NCI-H2171 treated with DMSO at 0.1 percent for 48 hours (cell line): ENCODE results near the gene SLAMF7.
"Not testable (repeated sequence)": the region's sequence is repeated elsewhere in the genome, so short reads cannot be mapped to it uniquely, and the experiment has no call there.

Experiments
- DNase-seq: peaks from one replicate; lab custom pipeline; 2025; lab: John Stamatoyannopoulos, UW

SLAMF7 gene

DNA sequence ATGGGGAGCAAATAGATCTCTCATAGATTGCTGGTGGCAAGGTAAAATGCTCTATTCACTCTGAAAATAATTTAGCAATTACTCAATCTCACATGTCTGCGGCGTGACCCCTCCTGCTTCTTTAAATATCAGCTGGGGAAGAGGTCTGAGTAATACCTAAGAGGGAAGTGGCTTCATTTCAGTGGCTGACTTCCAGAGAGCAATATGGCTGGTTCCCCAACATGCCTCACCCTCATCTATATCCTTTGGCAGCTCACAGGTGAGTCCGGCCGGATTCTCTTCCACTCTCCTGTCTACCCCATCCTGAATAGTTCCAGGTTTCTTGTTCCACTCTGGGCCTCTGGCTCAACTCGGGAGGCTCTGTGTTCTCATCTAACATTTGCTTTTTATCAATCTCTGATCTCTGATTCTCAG is at the start of gene SLAMF7:
Gene SLAMF7 (plus strand): TSS at position 150 of the 414 bp plus-strand sequence. CDS start 55 bp downstream, at position 205.
- no peak for DNase-seq

DNA sequence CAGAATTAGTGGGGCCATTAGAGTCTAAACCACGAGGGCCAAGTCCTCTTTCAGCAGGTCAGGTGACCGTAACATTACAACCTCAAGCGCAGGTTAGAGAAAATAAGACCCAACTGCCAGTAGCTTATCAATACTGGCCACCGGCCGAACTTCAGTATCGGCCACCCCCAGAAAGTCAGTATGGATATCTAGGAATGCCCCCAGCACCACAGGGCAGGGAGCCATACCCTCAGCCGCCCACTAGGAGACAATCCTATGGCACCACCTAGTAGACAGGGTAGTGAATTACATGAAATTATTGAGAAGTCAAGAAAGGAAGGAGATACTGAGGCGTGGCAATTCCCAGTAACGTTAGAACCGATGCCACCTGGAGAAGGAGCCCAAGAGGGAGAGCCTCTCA is 46.7 kb upstream of the SLAMF7 start:
- DNase-seq = not testable (repeated sequence)

DNA sequence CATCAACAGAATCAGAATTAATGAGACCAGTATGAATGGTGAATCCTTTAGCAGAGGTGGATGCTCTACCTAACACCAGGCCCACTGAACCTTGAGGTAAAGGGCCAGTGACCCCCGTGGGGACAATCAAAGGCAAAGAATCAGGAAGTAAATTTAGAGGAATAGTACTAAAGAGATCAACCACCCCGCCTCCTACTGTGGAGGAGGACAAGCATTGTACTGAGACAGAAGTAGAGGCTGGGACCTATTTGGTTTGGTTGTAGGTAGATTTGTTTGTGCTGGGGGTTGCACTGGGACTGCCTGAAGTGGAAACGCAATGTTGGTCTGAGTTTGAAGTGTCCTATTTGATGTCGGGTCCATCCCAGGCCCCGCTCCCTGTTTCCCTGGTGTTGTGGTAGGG is 36.9 kb upstream of the SLAMF7 start:
- no peak for DNase-seq

GRCh38 chr1:160704250-160704649 is 34.8 kb upstream of the SLAMF7 start:
- DNase-seq = no peak

DNA sequence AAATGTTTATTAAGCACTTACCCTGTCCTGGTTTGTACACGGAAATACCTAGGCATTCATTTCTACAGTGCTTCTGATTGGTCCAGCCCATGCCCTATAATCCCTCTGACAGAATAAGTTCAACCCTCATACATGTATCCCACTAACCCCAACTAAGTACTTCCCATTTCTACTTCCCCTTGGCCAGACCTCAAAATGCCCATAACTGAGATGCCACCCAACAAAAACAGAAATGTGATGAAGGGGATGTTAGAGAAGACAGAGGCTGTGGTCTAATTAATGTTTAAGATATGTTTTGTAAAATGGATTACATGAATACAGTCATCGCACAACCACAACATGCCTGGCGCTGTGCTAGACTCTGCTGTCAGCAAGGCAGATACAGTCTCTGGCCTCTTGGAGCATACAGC is 33.8 kb upstream of the SLAMF7 start:
- DNase-seq = not testable (repeated sequence)

DNA sequence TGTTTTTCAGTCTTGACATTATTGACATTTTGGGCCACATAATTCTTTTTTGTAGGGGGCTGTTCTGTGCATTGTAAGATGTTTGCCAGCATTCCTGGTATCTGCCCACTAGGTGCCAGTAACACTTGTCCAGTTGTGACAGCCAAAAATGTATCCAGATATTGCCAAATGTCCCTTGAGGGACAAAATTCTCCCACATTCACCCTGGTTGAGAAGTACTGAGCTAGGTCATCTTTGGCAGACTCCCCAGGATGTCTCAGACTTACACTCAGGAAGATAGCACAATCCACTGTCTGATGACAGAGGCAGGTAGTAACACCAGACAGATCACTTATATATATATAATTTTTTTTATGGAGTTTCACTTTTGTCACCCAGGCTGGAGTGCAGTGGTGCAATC is 33.3 kb upstream of the SLAMF7 start:
- DNase-seq = no peak

DNA sequence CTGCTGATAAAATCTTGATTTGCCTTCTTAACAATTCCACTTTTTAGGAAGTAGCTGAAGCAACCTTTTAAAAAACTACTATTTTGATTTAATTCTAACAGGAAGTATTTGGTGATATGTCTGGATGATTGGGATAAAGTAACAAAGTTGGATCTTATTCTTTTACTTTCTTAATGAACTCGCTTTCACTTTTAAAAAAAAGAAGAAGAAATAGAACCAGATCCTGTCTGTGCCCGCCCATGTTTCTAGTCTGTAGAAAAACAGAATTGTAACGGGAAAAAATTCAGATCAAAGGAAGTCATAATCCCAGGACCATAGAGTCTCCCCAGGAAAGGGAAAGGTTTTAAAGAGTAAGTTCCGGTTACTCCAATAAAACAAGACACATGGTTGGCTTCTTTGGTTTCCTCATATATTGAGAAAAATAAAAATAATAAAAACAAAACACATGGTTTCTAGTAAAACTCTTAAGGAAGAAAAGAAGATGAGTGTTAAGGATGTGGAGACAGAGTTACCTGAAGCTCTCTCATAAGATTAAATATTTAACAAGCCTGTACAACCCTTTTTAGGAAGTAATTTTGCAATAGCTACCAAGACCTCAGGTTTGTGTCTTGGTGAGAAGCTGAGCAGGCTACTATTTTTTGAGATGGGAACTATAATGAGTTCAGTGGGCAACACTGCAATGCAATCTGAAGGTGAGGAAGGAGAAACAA is 32.4 kb upstream of the SLAMF7 start:
- no peak for DNase-seq

DNA sequence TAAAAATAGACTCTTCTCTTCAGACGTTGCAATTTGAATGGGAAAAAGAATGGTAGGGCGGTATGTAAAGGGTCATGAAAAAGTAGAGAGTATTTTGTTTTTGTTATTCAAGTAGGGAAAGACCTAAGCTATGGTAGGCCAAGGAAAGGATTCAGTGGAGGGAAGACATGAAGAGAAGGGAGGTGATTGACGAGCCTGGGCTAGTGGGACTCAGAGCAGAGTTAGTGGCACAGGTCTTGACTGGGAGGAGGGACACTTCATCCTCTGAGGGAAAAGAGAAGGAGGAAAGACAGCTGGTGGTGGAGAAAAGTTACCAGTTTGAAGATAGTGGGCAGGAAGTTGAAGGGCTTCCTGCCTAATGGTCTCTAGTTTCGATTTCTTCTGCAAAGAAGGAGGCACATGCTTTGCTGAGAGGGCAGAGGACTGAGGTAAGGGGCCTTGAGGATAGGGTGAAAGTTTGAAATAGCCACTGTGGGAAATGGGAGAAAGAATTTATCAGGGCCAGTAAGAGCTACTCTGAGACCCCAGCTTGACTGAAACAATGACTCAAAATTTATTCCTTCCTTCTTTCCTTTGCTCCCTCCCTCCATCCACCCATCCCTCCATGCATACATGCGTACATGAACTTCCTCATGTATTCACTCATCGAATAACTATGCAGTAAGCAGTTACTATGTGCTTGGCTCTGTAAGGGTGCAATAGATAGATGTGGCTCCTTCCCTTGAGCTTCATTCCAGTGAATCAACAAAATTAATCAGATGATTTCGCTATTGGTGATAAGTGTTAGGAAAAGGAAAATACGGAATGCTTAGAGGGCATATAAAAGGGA is 31.6 kb upstream of the SLAMF7 start:
- DNase-seq = no peak

DNA sequence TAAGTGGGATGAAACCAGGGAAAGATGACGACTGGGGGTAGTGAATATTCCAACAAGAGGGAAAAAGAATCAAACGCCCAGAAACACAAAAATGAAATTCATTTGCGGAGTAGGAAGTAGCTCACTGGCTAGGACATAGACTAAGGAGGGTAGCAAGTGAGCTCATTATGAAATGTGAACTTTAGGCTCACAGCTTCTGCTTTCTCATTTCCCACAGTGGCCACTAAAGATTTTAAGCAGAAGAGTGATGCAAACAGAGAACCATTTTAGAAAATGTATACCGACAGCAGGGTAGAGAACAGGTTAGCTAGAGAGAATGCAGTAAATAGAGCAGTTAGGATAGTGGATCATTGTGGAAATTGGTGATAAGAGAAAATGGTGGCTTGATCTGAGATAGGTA is 30.9 kb upstream of the SLAMF7 start:
- DNase-seq = no peak

- DNase-seq = no peak
Observed at GRCh38 chr1:160708801-160709200, 30.2 kb upstream of the SLAMF7 start.

- DNase-seq = no peak
Observed at GRCh38 chr1:160709715-160710114, 29.3 kb upstream of the SLAMF7 start.

DNA sequence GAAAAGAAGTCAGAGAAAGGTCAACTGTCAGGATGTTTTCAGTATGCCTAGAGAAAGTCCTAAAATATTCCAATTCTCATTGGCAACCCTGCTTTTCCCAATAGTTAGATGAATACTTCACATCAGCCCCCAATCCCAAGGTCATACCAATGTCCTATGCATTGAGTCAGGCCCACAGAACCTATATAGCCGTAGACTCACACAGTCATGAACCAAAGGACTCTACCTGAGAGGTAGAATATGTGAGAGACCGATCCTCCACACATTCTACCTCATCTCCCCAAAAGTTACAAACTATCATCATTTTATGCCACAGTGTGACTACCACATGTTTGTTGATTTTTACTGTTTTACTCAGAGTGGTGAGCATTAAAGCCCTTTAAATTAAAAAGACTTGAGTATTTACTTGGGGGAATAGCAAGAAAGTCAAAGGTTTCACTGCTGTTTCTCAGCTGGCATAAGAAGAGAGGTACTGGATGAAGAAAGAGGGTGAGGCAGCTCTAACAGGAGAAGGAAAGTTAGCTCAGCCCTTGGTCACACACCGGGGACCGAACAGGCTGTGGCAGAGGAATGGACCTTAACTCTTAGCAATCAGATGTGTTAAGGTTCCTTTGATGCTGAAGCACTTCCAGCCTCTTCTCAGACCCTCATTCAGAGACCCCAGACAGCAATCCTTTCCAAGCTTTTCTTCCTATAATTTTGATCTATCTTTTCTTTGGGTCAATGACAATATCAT is 28.4 kb upstream of the SLAMF7 start:
- DNase-seq = no peak

DNA sequence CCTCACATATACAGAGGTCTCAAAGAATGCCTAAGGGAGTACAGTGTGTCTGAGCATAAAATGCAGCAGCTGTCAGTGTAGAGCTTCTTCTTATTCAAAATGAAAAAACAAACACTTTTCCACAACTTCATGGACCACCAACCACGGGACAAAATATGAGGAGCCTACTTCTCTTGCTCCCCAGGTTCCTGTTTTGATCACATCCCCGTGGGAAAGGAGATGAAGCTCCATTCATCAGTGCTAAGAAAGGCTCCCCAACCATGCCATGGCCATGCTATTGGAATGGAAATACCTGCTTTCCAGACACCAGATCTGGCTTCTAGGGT is 27.8 kb upstream of the SLAMF7 start:
- DNase-seq = no peak

- DNase-seq = no peak
Observed at GRCh38 chr1:160711602-160712311, 27.3 kb upstream of the SLAMF7 start, which contains the start of gene CD48. Gene CD48, minus strand, starts transcription at chr1:160711822. Its CDS starts 59 bp downstream, at chr1:160711763.

- DNase-seq = not testable (repeated sequence)
Observed at GRCh38 chr1:160712525-160713080, 26.4 kb upstream of the SLAMF7 start.

- no peak for DNase-seq
Observed at GRCh38 chr1:160713161-160713560, 25.9 kb upstream of the SLAMF7 start.

DNA sequence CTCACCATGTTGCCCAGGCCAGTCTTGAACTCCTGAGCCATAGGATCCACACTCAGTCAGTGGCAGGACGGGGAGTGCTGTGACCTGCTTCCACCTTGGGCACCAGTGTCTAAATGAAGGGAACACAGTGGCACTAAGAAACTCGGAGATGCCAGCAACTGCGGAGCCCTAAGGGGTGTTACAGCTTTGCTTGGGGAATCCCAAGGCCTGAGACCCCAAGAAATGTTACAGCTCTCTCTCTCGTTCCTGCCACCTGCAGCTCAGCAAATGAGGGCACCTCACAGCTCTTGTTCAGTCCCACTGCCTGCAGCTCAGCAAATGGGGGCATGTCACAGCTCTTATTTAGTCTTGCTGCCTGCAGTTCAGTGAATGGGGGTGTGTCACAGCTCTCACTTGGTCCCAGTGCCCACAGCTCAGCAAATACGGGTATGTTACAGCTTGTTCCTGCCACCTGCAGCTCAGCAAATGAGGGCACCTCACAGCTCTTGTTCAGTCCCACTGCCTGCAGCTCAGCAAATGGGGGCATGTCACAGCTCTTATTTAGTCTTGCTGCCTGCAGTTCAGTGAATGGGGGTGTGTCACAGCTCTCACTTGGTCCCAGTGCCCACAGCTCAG is 24.9 kb upstream of the SLAMF7 start:
- DNase-seq = not testable (repeated sequence)

GRCh38 chr1:160716013-160716412 is 23.0 kb upstream of the SLAMF7 start:
- no peak for DNase-seq

DNA sequence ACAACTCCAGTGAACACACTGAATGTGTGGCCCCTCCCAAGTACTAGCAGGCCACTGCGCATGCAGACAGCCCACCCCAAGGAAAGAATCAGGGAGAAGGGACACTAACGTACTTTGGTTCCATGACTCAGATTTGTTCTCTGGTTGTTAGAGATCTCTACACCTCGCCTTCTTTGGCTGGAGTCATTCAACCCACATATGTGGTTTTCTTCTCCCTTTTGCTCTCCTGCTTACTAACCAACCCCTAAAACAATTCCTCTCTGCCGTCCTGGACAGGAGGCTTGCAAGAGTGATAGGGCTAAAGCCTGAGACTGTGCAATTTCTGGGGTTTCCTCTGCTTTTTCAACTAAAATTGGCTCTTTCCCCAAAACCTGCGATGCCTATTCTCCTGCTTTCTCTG is 21.7 kb upstream of the SLAMF7 start:
- no peak for DNase-seq

GRCh38 chr1:160718210-160718609 is 20.8 kb upstream of the SLAMF7 start:
- no peak for DNase-seq

- DNase-seq = no peak
Observed at GRCh38 chr1:160720356-160721085, 18.5 kb upstream of the SLAMF7 start.
